GM19043 (cell line): ENCODE data around the gene MPZ.
A peak's percentile ranks its signal among the peaks of the same experiment; 100 is the strongest.

Experiments
- ATAC-seq: cut with Tn5 transposase; IDR thresholded peaks from one replicate; pipeline ENCODE4 v1.9.1; 2021; ENCODE audit warnings: low read depth; ENCODE audit not compliant: unreplicated experiment

MPZ gene

DNA sequence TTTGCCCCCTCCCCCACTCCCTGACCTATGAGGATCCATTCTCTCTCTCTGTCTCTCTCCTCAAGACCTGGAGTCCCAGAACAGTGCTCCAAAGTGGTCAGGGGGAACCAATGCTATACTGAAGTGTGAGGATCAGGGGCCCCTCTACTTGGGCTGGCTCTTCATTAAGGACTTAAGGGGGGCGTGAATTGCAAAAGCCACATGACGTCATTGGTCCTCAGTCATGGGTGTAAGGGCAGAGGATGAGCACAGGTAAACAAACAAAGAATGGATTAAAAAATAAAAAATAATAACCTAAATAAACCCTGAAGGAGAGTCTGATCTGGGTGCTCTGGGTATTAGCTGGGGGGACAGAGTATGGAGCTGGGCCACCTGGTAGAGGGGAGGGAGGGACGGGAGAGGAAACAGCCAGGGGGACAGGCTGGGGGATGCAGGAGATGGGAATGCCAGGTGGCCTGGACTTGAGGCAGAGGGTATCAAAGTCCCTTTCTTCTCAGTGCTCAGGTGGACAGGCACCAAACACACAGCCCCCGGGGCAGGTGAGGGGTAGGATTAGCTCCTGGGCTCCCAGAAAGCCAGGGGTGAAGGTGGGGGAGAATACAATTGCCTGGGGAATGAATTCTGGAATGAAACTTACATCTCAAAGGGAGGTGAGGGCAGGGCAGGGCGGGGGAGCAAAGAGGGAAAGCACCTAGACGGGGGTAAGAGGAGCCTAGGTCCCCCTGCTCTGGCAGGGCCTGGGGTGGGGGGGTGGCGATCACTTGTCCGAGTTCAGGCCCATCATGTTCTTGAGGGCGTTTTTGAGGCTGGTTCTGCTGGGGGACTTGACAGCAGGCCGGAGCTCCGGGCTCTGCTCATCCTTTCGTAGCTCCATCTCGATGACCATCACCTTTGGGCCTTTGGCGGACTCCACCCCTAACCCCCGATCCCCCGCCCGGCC lies 4.6 kb downstream of the MPZ start:
- no peak for ATAC-seq

DNA sequence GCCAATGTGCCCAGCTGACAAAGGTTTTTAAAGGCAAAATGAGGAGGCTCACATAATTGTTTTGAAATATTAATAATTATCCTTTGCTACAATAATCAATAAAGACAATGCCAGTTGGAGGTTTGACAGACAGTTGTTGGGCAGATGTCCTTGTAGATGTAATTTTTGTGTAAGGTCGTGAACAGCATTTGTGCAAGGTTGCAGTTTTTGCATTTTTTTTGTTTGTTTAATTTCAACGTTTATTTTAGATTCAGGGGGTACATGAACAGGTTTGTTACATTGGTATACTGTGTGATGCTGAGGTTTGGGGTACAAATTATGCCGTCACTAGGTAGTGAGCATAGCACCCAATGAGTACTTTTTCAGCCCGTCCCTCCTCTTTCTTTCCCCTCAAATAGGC lies 9.3 kb downstream of the MPZ start:
- ATAC-seq = no peak

DNA sequence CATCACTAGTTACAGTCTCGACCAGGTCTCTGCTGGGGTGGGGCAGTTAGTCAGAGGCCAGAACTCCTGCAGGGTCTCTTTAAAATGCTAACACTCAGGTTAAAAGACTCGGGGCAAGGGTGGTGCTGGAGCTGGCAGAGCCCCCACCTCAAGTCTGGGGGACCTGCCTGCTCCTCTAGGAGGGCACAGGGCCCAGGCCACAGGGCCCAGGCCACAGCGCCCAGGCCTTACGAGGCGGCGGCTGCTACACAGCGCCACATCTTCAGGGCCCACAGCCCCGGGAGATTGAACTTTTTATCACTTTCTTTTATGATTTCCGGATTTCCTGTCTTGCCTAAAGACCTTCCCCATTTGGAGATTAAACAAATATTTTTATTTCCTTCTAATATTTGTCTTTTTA lies 10.4 kb downstream of the MPZ start:
- no peak for ATAC-seq

DNA sequence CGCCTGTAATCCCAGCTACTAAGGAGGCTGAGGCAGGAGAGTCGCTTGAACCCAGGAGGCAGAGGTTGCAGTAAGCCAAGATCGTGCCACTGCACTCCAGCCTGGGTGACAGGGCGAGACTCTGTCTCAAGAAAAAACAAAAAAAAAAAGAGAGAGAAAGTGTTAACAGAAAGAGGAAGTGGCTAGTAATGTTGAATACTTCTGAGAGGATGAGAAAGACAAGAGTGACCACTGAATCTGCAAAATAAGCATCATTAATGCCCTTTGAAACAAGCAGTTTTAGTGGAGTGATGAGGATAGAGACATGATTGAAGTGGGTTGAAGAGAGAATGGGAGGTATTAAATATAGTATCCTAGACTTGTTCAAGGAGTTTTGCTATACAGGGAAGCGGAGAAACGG lies 11.7 kb downstream of the MPZ start:
- peak; percentile 47 for ATAC-seq

DNA sequence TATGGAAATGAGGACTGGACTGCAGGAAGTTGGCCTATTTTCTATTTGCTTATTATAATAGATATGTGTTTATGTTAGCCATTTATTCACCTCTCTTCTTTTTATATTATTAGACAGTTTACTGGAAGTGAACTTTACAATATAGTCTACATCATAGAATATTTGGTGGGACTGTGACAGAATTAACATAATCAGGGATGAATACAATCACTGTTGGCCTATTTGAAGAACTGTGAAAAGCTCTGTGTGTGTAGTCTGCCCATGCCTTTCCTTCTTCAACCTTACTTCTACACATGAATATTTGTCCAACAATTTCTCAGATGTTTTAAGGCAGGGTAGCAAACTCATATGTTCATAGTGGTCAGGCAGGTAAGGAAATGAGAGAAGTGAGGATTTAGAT lies 12.4 kb downstream of the MPZ start:
- ATAC-seq = no peak

DNA sequence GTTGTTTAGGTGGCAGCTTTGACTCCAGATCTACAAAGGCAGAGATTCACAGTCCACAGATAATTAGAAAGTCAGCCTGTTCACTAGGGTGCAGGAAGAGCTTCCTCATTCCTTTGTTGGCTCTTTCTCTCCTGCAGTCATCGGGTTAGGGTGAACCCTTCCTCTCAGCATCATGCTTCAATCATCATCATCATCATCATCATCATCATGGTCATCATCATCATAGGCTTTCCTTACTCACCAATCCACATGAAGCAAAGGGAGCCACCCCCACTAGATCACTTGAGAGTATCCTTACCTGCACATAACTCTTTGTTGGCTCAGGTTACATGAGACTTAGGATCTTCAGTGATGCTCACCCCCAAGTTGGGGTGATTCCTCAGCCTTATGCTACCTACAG lies 19.0 kb downstream of the MPZ start:
- ATAC-seq = no peak

DNA sequence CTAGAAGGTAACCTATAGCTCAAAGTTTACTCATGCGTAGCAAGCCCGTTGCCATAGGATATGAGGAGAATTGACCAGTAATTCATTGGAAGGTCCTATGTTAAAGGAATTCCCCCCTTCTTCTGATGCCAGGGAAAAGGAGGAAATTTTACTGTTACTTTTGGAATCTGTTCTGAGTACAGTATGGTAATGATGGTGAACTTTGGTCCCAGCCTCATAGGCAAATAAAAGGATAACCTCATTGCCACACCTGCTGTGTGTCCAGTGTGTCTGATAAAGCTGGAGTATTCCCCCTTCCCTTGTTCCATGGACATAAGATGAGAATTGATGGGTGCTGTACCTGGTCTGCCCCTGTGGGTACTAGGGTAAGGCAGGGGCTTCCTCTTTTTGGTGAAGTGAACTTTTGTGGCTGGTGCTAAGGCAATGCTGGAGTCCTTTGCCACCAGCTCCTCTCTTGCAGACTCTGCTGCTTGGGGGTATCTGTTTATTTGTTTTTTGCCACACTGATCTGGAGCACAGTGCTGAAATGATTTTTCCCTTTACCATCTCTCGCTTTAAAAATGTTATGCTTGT lies 22.2 kb downstream of the MPZ start:
- no peak for ATAC-seq

DNA sequence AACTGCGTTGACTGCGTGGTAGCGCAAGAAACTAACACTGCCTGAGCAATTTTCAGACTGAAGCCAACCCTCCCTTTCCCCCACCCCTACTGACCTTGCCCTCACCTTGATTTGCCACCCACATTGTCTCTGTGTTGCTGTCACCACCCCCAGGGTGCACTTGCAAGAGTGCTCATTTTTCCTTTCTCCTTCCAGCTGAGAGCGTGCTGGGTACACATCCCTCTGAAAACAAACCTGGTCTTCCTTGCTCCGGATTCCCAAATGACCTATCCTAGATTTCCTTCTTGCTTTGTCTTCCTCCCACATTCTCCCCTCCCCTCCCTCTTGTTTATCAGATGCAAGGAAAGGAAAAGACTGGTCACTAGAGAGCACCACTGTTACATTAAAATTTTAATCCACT lies 24.2 kb downstream of the MPZ start:
- no peak for ATAC-seq

DNA sequence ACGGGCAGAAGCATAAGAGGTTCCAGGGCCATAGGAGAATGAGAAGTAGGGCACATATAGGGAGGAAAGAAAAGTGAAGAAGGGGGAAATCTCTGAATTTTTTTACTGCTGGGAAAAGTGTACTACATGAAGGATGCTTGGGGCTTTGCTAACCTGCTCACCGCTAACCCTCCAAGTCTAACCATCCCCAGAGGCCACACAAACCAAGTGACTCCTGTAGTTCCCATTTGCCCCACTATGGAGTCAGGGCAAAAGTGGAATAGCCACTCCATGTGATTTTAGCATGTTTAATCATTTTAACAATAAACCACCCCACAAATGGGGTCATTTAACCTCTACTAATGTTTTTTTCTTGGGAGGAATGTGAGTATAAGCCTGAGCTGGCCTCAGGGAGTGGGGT lies 24.7 kb downstream of the MPZ start:
- ATAC-seq = no peak

DNA sequence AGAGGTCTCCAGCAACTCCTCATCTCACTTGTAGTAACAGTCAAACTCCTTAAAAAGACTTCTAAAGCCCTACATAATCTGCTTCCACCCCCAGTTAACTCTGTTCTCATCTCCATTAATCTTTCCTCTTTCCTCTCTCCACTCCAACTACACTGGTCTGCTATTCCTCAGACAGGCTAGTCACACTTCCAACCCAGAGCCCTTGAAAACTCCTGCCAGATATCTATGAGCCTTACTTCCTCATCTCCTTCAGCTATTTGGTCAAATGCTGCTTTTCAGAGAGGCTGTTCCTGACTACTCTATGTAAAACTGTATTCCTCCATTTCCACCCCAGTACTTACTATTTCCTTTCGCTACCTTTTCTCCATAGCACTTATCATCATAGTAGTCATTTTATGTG lies 26.8 kb downstream of the MPZ start:
- no peak for ATAC-seq

DNA sequence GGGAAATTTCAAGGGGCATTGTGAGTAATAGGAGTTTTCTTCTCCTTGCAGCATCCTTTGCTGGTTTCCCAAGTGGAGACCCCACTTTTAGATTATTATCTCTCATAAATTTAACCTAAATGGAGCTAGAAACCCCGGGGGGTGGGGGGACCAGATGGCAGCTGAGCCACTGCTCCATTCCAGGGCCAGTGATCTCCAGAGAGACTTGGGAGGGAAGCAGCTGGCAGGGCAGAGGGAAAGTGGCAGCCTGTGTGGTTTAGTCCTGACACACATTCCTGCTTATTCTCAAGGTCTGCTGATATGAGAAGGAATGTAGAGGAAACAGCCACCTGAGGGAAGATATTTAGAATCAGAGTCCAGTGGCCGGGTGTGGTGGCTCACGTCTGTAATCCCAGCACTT lies 34.9 kb downstream of the MPZ start:
- no peak for ATAC-seq

DNA sequence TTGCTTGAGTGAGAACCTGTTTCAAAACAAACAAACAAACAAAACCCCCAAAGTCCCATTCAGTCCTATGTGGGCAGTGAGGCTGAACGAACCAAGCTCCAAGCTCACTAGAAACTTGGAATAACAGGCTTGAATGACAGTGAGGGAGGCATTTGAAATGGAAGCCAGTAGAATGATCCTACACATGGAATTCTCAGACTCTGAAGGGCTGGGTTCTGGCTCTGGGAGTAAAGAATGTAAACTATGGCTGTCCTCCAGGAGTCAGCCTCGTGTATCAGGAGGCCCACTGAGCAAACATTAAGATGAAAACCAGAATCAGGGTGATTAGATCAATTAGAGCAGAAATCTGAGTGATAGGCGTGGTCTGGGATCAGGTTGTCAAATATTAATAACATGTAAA lies 36.4 kb downstream of the MPZ start:
- no peak for ATAC-seq

DNA sequence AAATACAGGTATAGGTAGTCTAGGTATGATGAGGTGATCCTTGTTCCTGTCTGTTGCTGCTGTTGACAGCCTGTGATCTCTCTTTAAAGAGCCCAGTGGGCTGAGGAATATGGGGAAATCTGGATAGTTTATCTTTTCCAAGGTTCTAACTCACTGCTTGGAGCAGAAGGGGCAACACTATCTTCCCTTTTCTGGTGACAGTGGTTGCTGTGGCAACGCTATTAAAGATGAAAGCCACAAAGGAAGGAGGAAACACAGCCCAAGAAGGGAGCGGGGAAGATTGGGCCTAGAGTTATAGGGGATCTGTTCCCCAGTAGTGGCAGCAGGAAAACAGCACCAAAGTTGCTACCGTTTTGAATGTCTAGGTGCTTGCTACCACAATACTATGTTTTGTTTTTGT lies 42.4 kb downstream of the MPZ start:
- ATAC-seq = no peak

DNA sequence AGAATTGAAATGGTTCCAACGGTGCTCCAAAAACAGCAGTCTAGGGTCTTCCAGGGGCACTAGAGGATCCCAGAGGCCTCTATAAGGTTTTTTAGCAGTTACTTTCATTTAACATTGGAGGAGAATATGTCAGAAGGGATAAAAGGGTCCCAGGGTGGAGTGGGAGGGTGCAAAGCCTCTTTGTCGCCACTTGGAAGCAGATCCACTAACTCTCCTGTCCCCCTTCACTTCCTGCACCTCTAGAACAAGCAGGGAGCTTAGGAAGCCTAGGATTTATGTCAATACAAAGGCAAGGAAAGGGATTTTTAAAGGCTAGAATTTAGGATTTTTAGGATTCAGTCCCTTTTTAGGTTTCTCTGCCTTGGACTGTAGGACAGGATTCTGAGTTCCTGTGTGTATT lies 42.9 kb downstream of the MPZ start:
- no peak for ATAC-seq

DNA sequence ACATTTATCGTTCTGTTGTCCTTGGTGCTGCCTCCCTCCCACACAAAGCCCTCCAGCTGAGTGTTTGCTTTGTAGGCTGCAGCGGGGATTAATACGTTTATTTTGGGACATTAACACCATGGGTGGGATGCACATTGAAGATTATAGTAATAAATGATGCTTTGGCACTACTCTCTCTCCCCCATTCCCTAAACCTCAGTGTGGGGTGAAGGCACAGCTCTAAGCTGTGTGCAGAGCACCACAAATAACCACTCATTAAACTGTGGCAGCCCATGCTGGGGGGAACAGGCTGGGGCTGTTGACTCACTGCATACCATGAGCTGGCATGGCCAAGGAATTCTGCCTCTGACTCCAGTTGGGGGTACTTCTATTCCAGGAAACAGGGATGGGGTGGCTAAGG lies 43.6 kb downstream of the MPZ start:
- no peak for ATAC-seq

DNA sequence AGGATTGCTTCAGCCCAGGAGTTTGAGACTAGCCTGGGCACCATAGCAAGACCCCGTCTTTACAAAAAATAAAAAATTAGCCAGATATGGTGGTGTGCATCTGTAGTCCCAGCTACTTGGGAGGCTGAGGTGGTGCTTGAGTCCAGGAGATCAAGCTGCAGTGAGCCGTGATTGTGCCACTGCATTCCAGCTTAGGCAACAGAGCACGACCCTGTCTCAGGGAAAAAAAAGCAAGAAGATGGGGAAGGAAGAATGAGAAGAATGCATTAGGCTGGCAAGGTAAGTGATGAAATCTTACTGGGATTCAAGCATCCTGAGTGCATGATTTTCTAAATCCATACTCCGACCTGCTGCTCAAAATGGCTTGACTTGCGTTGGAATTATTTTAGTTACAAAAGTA lies 44.5 kb downstream of the MPZ start:
- no peak for ATAC-seq

DNA sequence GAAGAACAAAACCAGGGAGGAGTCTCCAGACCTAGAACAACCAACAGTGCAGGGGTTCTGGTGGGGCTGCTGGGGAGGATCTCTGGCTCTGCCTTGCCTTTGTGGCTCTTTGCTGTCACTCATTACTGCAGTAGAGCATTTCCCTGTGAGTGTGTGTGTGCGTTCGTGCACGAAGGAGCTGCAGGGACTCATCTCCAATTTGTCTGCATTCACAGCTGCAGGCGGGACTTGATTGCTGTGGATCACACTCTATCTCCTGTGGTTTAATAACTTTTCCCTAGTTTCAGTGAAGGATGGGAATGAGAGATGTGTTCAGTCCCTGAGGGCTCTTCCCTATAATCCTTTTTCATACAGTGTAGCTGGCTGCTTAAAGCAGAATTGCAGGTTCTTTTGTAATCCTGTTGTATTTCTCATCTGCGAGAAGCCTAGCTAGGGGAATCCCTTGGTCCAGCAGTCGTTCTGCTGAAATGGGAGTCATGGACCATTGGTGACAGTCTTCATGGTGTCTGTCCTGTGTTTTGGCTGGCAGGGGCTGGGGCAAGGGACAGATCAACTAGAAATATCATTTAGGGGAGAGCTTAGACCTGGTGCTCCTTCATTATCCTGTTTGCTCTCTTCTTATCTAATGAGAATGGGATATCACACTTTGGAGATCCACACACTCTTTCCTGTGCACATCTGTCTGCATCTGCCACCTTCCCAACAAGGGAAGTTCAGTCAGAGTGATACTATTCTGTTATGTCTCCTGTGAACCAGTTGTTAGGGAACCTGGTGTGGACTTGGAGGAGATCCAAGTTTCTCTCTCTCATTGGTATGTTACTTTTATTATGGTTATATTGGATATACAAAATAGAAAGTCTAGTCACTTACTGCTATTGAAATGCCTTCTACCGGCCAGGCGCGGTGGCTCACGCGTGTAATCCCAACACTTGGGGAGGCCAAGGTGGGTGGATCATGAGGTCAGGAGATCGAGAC lies 48.2 kb downstream of the MPZ start:
- ATAC-seq = no peak

DNA sequence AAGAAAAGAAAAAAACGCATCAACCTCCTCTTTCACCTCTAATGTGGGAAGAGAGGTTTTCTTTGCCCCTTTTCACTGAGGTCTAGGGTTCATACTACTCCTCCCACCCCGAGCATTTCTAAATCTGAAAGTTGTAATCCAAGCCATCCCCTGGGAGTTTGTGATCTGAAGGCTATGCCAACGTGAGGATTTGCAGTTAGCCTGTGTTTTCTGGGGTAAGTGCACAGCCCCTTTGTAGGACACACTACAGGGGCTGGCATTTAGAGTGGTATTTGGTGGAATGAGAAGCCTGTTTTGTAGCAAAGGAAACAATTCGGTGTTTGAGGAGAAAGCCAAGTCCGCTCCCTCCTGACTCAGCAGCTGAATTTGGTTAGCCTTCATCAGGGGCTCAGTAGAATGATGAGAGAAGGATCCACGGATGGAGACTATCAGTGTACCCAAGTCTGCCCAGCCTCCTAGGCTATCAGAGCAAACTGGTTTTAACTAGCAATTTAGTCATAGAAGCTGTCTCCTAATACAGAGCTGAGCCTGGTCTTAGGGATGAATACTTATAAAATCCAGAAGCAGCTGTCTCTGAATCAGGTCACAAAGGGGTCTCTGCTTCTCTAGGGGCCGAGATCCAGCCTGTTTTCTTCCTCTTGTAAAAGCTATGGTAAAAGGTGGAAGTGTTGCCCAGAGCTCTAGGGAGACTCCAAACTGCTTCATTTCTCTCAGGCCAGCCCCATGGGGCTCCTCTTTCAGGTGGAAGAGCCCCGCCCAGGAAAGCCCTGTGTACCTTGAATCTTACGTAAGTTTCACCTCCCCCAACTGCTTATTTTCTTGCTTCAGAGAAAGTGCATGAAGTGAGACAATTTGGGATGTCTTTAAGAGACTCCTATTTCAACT lies 49.1 kb downstream of the MPZ start:
- ATAC-seq = no peak

DNA sequence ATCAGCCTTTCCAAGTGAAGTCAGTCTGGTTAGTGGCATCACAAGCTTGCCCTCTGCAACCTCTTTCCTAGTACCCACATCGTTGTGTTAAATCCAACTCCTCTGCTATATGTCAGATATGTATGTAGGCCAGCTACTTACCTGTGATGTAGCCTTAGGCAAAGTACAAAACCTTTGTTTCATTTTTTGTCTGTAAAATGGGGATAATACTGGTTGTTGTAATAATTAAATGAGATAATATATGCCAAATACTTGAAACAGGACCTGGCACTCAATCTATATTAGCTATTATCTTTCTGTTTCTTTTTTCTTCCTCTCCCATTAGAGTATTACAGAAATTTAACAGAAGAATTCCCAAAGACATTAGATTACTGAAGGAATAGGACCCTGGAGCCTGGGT lies 50.0 kb downstream of the MPZ start:
- no peak for ATAC-seq

DNA sequence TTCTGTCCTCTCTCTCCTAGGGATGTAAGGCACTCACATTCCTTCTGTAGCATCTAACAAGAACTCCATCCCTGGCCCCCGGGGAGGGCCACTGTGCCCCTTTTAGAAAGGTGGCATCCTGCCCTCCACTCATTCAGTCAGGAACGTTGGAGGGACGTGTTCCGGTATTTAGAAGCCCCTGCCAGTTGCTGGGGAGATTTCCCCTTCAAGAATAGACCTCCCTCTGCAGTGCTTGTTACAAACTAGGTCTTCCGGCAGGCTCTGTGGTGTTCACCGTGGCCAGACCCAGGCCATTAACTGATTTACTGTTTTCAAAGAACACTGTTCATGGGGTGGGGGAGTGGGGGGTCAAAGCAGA lies 50.4 kb downstream of the MPZ start:
- no peak for ATAC-seq
